Measurements from ENCODE around the gene INPP5J.
"Not testable (repeated sequence)": the region's sequence is repeated elsewhere in the genome, so short reads cannot be mapped to it uniquely, and the experiment has no call there.

DNA sequence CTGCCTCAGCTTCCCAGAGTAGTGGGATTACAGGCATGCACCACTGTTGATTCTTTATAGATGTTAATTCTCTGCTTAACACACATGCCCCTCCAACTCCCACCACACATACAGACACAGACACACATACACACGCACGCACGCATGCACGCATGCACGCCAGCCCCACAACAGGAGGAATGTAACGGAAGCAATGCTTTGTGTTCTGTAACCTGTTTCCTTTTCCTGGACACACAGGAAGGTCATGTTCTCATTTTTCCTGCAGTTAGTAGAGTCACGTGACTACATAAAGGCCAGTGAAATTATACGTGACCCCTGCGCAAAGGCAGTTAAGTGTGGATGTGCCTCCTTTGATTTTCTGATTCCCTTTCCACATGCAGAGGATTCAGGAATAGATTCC lies 49.6 kb upstream of the INPP5J start:
- TF ChIP-seq, protein P1, sequence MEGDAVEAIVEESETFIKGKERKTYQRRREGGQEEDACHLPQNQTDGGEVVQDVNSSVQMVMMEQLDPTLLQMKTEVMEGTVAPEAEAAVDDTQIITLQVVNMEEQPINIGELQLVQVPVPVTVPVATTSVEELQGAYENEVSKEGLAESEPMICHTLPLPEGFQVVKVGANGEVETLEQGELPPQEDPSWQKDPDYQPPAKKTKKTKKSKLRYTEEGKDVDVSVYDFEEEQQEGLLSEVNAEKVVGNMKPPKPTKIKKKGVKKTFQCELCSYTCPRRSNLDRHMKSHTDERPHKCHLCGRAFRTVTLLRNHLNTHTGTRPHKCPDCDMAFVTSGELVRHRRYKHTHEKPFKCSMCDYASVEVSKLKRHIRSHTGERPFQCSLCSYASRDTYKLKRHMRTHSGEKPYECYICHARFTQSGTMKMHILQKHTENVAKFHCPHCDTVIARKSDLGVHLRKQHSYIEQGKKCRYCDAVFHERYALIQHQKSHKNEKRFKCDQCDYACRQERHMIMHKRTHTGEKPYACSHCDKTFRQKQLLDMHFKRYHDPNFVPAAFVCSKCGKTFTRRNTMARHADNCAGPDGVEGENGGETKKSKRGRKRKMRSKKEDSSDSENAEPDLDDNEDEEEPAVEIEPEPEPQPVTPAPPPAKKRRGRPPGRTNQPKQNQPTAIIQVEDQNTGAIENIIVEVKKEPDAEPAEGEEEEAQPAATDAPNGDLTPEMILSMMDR (IDR thresholded peaks at IDR 0.05), result not testable (repeated sequence)
- TF ChIP-seq EP300, POLR2A (IDR thresholded peaks at IDR 0.05): not testable (repeated sequence)

All from ovary (tissue), 3 donors.